Measurements from ENCODE around the gene HOXB9. TPM values are rescaled to one million over a fixed set of nuclear protein-coding genes. Genes with fewer than 3 reads are reported as not detected.

HOXB9 gene
- total and polyA plus RNA-seq, 10 of the 15 experiments (the other 5 are each of a cell fraction or from before 2014, with no cell fraction given), result 0.01 to 0.49 (median 0.09) TPM; not detected in 5

DNA sequence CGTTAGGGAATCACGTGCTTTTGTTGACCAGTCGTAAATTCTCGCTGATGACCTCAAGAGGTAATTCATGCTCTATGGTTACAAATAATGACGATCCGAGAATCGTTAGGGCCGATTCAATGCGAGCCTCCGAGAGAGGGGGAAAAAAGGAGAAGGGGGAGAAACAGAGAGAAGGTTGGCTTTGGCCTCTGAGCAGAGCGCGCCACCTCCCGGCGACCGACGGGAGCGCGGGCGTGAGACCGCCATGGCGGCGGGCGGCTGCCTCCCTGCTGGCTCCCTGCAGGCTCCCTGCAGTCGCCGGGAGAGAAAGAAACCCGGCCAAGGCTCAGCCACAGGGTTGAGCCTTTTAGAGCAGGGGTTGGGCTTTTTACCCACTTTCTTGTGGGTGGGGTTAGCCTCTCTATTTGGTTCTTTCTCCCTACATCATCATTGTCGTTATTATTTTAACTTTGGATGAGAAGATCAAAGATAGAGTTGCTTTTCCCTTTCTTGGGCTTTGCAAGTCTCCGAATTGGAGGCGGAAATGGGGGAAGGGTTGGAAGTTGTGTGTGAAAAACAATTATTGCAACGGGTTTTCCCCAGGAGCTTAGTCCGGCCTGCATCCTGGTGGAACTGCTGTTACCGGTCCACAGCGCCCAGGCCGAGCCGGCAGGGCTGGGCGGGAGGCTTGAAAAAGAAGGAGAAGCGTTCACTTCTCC lies 32.2 kb downstream of the HOXB9 start (continued):
- TF ChIP-seq, protein P1, sequence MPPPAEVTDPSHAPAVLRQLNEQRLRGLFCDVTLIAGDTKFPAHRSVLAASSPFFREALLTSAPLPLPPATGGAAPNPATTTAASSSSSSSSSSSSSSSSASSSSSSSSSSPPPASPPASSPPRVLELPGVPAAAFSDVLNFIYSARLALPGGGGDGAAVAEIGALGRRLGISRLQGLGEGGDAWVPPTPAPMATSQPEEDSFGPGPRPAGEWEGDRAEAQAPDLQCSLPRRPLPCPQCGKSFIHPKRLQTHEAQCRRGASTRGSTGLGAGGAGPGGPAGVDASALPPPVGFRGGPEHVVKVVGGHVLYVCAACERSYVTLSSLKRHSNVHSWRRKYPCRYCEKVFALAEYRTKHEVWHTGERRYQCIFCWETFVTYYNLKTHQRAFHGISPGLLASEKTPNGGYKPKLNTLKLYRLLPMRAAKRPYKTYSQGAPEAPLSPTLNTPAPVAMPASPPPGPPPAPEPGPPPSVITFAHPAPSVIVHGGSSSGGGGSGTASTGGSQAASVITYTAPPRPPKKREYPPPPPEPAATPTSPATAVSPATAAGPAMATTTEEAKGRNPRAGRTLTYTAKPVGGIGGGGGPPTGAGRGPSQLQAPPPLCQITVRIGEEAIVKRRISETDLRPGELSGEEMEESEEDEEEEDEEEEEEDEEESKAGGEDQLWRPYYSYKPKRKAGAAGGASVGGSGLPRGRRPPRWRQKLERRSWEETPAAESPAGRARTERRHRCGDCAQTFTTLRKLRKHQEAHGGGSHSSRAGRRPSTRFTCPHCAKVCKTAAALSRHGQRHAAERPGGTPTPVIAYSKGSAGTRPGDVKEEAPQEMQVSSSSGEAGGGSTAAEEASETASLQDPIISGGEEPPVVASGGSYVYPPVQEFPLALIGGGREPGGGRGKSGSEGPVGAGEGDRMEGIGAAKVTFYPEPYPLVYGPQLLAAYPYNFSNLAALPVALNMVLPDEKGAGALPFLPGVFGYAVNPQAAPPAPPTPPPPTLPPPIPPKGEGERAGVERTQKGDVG (CRISPR knock-in tag; IDR thresholded peaks at IDR 0.05), result no peak
- TF ChIP-seq CREB1 (IDR thresholded peaks at IDR 0.05; ENCODE audit: low read depth) (0 out of 2 replicates have a peak, but pooled peaks have one; percentile 11), RB1 (IDR thresholded peaks at IDR 0.05; ENCODE audit: borderline replicate concordance) (peak; percentile 53; the same call in 1 of the 2 replicates)

DNA sequence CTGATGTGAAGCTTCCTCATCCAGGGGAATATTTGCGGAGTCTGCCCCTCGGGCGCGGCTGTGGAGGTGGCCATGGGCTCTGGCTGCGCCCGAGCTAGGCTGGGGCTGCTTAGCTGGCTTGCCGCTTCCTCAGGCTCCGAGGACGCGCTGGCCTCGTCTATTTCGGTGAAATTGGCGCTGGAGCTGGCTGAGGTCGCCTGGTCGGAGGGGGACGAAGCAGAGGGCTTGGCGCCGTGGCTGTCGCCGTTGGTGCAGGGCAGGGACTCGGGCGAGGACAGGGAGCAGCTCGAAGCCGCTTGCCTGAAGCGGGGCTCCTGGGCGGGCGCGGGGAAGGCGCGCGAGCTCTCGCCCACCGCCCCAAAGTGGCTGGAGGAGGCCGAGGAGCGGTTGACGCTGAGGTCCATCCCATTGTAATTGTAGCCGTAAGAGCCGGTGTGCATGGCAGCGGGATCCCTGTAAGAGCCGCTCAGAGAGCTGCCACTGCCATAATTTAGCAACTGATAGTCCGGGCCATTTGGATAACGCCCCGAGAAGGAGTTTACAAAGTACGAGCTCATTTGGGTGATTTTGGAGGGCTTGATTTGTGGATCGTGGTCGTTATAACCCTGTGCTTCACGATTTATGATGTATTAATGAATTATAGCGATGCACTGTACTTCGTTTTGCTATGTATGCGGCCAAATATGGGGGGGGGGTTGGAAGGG lies 32.9 kb downstream of the HOXB9 start, which contains the start of gene HOXB5:
HOXB5 (minus strand) TSS at position 654 of the 704 bp plus-strand sequence; CDS start at position 557, 97 bp downstream.
- intact Hi-C loops (cut with micrococcal nuclease; ENCODE audit: unreplicated experiment), result loop anchor here (1.0 kb wide), 1 partner anchor 332 kb away; no protein-coding TSS in a partner anchor
- no peaks in the 10 kb centered on the region for H4K20me1 ChIP-seq (ENCODE audit: control insufficient read depth, insufficient read depth)
- H3K27ac ChIP-seq (ENCODE audit: control insufficient read depth, insufficient read depth), result no peak within 1 kb of the TSS
- no peak within 1 kb of the TSS for H3K9ac ChIP-seq (ENCODE audit: control insufficient read depth, insufficient read depth, low read length)
- ChIA-PET POLR2A (interaction anchor here (0.5 to 1.5 kb wide), 8 partner anchors 9 to 454 kb away, joined by 3 to 7 read pairs (median 3); no protein-coding TSS in a partner anchor), SMC1A (ENCODE audit: uncharacterized antibody, unreplicated experiment) (interaction anchor here (0.8 to 4.3 kb wide), 42 partner anchors 8 to 517 kb away, joined by 3 to 47 read pairs (median 4); partner anchors contain the start of gene HOXB8), CTCF (interaction anchor here (0.6 to 4.8 kb wide), 76 partner anchors 15 to 568 kb away, joined by 3 to 113 read pairs (median 4); partner anchors contain the start of genes HOXB7 and HOXB8), RAD21 (ENCODE audit: unreplicated experiment) (interaction anchor here (0.6 to 3.8 kb wide), 58 partner anchors 8 to 581 kb away, joined by 3 to 35 read pairs (median 4); no protein-coding TSS in a partner anchor)
- BruUV-seq (replicated peaks), result no TSS peak
- peak within 1 kb of the TSS; percentile 67 for H2AFZ ChIP-seq (ENCODE audit: control insufficient read depth, low read depth, low read length)
- peak within 1 kb of the TSS; percentile 98 for H3K4me2 ChIP-seq (ENCODE audit: control insufficient read depth, insufficient read depth)
- no peaks in the 10 kb centered on the region for H3K36me3 ChIP-seq (ENCODE audit: control insufficient read depth in 2 of 2, insufficient read depth in 2 of 2, low read length in 1 of 2)
- H3K4me1 ChIP-seq (ENCODE audit: control insufficient read depth, insufficient read depth, low read length), result peaks cover 10% of the 10 kb centered on the region
- H3K79me2 ChIP-seq (ENCODE audit: control insufficient read depth, insufficient read depth, low read length), result no peaks in the 10 kb centered on the region
- no peak for FAIRE-seq
- peak within 1 kb of the TSS; percentile 74 for H3K4me3 ChIP-seq
- no peak for DNase-seq (ENCODE audit: low read depth, low spot score)
- no peaks in the 10 kb centered on the region for H3K9me3 ChIP-seq (replicated peaks; ENCODE audit: control insufficient read depth, insufficient read depth, low read length)
- in situ Hi-C loops (cut with MboI), result no loop called here
- ATAC-seq, result peak; percentile 25
- H3K27me3 ChIP-seq (replicated peaks in 1 of 2; ENCODE audit: control insufficient read depth in 2 of 2, insufficient read depth in 2 of 2, low read length in 1 of 2), result peaks cover 5 to 26% of the 10 kb centered on the region in 2 experiments
- WGBS (ENCODE audit: insufficient coverage, insufficient replicate concordance, low lambda C conversion rate, missing lambda C conversion rate), result 6% methylated on average over 49 of the region's 50 CpGs
- no peak for TF ChIP-seq SRF (IDR thresholded peaks at IDR 0.05; ENCODE audit: low read depth in 2 of 2, low read length in 2 of 2)
- no peak for TF ChIP-seq MEF2B (IDR thresholded peaks at IDR 0.05; ENCODE audit: partially characterized antibody, poor library complexity, severe bottlenecking)
- TF ChIP-seq ZNF622 (IDR thresholded peaks at IDR 0.05), result no peak
- 0 out of 2 replicates have a peak, but pooled peaks have one; percentile 2 for TF ChIP-seq IKZF1 (conservative IDR thresholded peaks at IDR 0.05)
- TF ChIP-seq, protein P2, sequence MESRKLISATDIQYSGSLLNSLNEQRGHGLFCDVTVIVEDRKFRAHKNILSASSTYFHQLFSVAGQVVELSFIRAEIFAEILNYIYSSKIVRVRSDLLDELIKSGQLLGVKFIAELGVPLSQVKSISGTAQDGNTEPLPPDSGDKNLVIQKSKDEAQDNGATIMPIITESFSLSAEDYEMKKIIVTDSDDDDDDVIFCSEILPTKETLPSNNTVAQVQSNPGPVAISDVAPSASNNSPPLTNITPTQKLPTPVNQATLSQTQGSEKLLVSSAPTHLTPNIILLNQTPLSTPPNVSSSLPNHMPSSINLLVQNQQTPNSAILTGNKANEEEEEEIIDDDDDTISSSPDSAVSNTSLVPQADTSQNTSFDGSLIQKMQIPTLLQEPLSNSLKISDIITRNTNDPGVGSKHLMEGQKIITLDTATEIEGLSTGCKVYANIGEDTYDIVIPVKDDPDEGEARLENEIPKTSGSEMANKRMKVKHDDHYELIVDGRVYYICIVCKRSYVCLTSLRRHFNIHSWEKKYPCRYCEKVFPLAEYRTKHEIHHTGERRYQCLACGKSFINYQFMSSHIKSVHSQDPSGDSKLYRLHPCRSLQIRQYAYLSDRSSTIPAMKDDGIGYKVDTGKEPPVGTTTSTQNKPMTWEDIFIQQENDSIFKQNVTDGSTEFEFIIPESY (IDR thresholded peaks at IDR 0.05), result no peak
- TF ChIP-seq BACH1 (IDR thresholded peaks at IDR 0.05; ENCODE audit: borderline replicate concordance), result no peak
- no peak for TF ChIP-seq BCL11A (IDR thresholded peaks at IDR 0.05; ENCODE audit: low read depth, low read length)
- peak; percentile 15; the same call in 1 of the 2 replicates for TF ChIP-seq LARP7 (IDR thresholded peaks at IDR 0.05)
- no peak for TF ChIP-seq KDM1A (IDR thresholded peaks at IDR 0.05; ENCODE audit: borderline replicate concordance)
- no peak for TF ChIP-seq CHD4 (IDR thresholded peaks at IDR 0.05)
- no peak for TF ChIP-seq JUNB (IDR thresholded peaks at IDR 0.05)
- TF ChIP-seq BHLHE40 (IDR thresholded peaks at IDR 0.05; ENCODE audit: borderline replicate concordance in 1 of 2, low read depth in 2 of 2, low read length in 1 of 2), result no peak
- no peak for TF ChIP-seq ZNF274 (IDR thresholded peaks at IDR 0.05; ENCODE audit: insufficient read depth, insufficient read length)
- no peak for TF ChIP-seq MTA2 (IDR thresholded peaks at IDR 0.05; ENCODE audit: low read depth)
